GM23248 (cell line): Measurements from ENCODE around the gene ACSS1.

Source experiments
- EZH2 ChIP-seq: fragments of 200-600 bp; sonication (generic); IDR thresholded peaks from 2 replicates; pipeline ENCODE4 v1.6.1; 2018; ENCODE audit warnings: antibody characterized with exemption, mild to moderate bottlenecking; ENCODE audit not compliant: insufficient read depth, poor library complexity, severe bottlenecking
- EZH2phosphoT487 ChIP-seq: fragments of 200-600 bp; sonication (generic); IDR thresholded peaks from 2 replicates; pipeline ENCODE4 v1.6.1; 2018; ENCODE audit warnings: antibody characterized with exemption, moderate library complexity, mild to moderate bottlenecking, low read depth; ENCODE audit not compliant: insufficient read depth

- TF ChIP-seq EZH2 (no peak), EZH2phosphoT487 (no peak)
These were observed 29.4 kb upstream of the ACSS1 start for GRCh38 chr20:25087186-25087929.
